CD4-positive, alpha-beta T cell treated with Interleukin-12 subunit alpha and Interleukin-12 subunit beta, for 1 hour (primary cell): ENCODE results near the gene FOSL2.

Experiments used
- DNase-seq: peaks from one replicate; pipeline ENCODE4 v3.0.0-alpha.2; 2020

Gene FOSL2

DNA sequence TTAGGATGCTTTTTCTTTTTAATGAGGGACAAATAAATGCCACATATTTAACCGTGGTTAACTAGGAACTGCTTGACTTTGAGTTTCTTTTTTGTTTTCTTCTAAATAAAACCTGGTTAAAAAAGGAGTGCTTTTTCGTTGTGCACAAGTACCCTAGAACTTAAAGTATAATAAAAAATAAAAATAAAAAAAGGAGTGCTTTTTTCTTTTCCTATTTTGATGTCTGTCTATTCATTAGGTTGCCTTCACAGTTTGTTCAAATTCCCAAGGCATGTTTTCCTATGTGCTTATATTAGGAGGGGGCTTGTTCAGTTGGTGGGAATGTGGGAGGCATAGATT is 4.4 kb downstream of the FOSL2 start:
- no peak for DNase-seq

DNA sequence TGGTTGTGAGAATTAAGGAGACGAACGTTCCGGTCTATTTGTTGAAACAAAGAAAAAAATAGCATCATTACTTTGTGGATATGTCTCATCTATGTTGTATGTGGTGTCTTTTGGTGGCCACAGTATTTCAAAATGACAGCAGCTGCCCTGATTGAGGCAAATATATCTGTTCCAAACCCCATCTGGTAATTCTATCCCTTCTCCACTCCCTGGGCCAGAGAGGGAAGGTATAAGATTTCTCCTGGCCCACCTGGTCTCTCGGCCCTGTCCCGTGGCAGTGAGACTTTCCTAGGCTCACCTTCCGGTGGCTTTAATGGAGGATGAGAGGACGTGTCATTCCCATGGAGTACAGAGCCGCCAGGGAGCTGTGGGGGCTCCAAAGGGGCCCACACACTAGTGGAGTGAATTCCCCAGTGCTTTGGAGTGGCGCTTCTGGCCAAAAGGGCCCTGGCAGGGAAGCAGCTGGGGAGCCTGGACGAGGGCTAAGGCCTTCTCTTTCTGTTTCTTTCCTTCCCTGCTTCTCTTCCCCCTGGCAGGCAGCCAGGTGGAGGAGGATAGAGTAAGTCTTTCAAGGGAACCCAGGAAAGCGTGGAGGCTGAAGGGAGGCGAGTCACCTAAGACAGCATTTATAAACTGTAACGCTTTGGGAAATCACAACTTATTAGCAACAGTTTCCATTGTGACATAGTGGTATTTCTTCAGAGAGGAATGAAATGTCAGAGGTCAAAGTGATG is 5.6 kb downstream of the FOSL2 start:
- DNase-seq, result no peak

DNA sequence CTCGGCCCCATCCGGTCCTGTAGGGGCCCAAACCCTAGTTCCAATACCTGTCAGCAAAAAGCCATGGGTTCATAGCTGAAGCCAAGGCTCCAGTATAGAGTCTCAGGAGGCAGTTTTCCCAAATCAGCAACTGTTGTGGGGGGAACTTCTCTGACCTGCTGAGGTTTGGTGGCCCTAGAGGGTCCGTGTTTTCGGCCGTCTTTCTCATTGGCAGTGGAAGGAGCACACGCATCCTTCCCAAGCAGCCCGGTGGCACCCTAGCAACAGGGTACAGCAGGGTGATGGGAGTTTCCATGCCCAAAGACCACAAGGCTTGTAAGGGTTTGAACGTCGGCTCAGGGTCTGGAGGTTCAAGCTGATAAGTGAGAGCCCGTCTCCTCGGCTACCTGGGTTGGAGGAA is 6.6 kb downstream of the FOSL2 start:
- DNase-seq, result no peak

DNA sequence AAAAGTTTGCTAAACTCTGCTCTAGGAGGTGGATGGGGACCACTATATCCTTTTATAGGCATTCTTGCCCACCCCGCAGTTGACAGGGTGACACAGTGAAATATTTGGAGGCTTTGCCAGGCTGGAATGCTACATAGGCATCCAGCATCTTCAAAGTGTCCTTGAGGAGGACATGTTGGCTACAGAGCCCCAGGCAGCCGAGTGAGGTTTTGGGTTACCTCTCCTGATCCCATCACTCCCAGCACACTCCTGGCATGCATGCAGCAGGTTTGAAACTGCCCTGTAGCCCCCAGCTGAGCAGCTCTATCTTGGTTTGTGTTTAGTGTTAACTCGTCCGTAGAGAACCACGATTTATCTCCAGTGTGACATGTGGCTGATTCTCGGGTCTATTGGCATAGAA is 7.3 kb downstream of the FOSL2 start:
- no peak for DNase-seq

DNA sequence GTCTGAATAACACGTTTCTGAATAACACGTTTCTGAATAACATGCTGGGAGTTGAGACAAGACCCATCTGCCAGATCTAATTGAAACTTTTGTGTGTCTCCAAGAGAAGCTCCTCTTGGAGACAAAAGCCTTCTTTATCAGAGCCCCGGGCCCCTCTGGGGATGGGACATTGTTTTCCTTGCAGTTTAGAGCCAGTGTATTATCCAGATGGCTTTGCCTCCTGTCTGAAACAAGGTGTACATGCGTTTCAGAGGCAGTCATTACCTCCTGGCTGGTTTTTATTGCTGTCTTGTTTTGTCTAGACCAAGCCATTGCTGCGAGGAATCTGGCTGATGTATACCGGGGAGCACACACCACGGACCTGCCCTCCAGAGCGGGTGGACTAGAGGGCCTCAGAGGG is 7.8 kb downstream of the FOSL2 start:
- no peak for DNase-seq

DNA sequence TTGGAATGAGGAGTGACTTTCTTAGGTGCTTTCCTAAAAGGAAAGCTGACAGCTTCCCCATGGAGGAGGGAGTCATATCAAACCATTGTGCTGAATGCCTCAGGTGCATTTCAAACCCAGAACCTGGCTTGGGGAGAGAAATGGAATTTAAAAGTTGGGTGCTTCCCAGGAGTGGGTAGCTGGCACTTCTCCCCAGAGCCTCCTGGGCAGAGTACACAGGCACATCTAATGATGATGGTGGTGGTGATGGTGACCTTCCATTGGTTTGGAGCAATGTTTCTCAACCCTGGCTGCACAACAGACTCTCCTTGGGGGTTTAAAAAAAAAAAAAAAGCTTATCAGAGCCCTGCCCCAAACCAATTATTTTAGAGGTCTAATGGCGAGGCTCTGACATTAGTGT is 8.3 kb downstream of the FOSL2 start:
- DNase-seq, result no peak

DNA sequence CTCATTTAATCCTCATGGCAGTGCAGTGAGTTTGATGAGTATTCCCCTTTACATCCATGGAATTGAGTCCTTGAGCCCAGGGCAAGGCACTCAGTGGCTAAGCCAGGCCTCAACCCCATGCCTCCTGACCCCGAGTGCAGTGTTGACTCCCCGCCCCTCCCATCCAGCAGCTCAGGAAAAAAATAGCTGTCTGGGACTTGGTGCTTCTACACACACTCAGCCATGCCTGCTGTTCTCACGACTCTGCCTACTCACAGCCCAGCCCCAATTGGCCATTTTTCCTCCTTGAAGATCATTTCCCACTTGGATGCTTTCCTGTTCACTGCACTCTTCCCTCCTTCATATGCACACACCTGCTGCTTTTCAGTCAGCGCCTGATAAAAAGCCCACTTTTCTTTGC is 8.8 kb downstream of the FOSL2 start:
- no peak for DNase-seq

DNA sequence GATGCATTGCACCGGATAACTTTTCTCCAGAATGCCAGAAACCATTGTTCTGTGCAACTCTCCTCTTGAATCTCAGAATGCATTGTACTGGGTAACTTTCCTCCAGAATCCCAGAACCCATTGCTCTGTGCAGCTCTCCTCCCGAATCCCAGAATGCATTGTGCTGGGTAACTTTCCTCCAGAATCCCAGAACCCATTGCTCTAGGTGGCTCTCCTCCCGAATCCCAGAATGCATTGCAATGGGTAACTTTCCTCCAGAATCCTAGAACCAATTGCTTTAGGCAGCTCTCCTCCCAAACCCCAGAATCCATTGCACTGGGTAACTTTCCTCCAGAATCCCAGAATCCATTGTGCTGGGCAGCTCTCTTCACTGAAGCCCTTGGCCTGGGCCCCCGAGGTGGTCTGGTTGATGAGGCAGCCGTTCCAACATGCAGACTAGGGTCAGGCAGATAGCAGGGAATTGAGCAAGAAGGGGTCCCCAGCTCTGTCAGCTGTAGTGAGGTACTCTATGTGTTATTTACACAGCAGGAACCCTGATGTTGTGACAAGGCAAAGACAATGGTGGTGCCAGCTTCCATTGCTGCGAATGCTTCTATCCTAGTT is 9.4 kb downstream of the FOSL2 start:
- no peak for DNase-seq

DNA sequence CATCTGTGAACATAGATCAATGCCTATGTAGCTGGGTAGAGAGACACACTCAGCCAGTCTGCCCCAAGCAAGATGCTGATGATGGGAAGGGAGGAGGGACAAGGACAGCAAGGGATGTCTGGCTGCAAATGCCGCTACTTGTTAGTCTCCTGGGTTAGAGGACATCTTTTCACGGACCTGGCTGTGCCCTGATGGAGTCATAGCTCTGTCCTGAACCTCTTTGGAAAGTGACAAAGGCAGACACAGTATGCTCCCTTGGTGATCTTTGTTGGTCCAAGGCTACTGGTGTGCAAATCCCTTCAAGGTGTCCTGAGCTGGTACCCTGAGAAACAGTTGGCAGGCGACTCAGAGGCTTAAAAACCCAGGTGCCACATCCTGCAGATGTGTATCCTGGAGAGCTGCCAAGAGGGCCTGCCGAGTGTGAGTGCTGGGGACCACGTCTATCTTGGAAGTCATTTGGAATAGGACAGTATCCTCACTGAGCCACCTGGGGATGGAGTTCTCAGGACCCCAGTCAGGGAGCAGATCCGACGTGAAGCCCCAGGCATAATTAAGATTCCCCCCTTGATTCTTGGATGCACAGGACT is 10.8 kb downstream of the FOSL2 start:
- no peak for DNase-seq

DNA sequence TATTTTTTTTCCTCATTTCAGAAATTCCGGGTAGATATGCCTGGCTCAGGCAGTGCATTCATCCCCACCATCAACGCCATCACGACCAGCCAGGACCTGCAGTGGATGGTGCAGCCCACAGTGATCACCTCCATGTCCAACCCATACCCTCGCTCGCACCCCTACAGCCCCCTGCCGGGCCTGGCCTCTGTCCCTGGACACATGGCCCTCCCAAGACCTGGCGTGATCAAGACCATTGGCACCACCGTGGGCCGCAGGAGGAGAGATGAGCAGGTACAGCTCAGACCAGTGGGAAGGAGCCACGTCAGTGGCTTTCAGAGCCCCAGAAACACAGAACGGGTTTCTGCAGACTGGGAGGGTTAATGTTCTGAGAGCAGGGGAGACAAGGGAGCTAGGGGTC is 11.4 kb downstream of the FOSL2 start:
- DNase-seq, result no peak

DNA sequence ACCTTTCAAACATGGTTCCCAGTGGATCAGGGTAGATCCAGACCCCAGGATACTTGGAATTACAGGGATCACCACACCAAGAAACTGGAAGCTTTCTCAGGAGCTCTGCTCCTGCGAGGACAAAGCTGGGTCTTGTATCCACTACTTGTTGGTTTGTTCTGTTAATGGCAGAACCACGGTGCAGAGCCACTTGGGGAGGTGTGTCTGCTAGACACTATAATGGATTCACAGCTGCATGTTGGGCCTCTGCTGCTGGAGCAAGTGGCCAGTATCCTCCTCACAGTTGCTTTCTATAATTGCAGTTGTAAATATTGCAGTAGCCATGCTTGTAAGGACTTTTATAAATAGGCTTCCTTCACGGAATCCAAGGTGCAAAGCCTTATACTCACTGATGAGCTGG is 12.9 kb downstream of the FOSL2 start:
- DNase-seq, result no peak

DNA sequence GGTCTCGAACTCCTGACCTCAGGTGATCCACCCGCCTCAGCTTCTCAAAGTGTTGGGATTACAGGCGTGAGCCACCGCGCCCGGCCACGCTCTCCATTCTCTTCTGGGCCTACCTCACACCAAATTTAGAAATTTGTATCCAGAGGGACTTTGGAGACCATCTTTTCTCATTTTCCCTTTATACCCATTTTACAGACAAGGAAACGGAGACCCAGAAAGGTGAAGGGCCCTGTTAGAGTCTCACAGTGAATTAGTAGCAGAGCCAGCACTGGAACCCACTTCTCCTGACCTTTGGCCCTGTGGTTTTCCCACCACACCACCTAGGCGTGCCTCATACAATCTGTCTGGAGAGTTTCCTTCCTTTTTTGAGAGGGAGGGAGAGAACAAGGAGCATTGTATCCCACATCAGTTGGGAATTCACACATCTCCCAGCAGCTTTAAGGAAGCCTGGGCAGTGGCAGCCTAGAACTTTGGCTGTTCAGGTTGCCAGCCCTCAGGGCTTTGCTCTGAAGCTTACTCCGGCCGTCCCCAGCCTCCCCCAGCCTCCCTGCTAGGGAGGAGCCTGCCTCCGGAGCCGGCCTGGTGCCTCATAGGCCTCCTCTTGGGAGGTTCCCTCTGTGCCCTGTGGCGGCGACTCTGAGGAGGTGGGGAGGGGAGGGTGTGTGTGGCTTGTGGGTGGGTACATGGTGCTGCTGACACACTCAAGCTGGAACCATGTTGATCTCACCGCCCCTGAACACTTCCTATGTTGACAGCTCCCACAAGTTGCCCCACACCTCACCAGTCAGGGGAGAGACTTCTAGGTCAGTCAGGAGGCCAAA is 13.8 kb downstream of the FOSL2 start:
- peak; percentile 79 for DNase-seq

DNA sequence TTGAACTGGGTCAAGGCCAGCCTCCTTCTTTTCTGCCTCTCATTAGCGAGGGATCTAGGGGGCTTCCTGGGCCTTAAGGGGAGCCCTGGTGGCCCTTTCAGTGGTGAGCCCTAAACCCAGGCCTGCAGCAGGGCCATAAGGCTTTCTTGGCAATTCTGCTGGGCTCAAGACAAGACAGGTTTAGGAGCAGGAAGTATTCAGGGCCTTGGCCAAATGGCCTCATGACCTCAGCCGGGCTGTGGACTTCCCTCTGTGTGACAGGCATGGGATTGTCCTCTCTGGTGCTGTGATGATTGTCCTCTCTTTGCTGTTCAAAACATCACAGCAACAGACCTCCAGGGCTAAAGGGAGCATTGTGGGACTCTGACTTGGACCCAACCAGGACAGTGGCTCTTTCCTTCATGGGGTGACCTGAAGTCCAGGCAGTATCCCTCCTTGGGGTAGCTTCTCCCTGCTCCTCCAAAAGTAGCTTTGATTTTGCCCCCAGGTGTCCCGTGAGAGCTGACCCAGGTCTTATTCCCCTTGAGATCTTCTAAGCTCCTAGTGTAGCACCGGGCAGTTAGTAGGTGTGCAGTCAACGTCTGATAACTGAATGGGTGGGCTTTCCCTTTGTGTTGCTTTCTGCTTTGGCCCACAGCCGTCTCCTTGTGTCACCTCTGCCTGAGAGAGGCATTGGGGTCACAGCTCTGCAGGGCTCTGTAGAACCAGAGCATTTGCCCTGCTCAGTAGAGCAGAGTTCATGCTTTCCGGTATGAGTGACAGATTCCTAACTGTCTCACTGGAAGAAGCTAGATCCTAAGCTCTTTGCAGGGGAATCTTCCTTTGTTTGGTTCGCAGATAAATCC is 14.7 kb downstream of the FOSL2 start:
- no peak for DNase-seq

DNA sequence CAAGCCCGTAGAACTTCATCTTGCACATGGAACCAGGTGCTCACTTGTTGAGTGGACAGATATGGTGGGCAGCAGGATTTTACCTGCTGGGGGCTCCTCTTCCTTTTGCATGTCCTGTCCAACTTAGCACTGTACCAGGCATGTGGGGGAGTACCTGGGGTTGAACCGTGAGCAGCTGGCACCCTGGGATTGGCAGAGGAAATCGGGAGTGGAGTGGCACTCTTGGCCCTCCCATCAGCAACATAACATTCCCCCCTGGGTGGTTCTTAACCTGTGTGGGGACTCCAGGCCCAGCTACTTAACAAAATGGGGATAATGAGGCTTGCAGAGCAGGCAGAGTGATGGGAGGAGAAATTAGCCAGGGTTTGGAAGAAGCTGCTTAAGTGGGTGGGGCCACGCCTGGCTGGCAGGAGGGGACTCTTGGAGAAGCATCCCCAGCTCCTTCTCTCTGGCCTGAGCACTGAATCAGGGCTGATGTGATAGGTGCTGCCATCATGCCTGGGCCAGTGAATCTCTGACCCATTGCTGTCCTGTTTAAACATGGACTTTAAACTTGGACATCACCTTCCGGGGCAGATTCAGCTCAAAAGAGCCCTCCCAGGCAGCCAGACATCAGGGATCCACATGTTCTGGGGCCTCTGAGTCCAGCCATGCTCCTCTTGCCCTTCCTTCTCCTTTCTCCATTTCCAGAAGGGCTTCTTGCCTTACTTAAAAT is 15.5 kb downstream of the FOSL2 start:
- DNase-seq, result no peak

DNA sequence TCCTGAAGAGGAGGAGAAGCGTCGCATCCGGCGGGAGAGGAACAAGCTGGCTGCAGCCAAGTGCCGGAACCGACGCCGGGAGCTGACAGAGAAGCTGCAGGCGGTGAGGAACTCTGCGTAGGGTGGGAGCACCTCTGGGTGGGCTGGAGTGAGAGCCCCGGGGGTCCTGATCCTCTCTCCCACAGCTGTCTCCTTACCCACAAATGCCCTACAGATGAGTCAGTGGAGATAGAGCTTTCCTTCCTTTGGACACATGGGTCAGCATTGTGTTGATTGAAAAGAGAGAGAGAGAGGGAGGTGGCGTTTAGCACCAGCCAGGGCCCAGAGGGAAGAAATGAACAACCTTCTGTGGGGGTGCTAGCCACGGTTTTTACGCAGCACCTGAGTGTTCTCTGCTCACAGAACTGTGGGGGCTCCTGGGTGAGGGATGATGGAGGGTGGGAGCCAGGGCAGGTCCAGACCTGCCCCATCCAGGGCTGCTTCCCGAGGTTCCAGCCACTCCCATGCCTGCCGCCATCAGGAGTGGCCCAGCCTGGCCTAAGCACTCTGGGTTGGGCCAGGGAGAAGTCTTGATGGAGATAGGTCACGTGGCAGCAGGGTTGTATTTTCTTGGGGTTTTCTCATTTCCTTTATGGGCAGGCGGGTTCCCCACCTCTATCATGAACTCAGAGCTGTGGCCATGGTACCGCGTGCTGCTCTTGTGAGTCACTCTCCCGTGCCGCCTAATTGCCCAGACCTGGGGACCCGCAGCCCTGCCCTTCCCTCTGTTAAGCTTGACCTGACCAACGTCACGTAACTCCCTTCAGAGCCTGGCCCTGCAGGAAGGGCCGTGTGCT is 16.3 kb downstream of the FOSL2 start:
- peak; percentile 81 for DNase-seq

DNA sequence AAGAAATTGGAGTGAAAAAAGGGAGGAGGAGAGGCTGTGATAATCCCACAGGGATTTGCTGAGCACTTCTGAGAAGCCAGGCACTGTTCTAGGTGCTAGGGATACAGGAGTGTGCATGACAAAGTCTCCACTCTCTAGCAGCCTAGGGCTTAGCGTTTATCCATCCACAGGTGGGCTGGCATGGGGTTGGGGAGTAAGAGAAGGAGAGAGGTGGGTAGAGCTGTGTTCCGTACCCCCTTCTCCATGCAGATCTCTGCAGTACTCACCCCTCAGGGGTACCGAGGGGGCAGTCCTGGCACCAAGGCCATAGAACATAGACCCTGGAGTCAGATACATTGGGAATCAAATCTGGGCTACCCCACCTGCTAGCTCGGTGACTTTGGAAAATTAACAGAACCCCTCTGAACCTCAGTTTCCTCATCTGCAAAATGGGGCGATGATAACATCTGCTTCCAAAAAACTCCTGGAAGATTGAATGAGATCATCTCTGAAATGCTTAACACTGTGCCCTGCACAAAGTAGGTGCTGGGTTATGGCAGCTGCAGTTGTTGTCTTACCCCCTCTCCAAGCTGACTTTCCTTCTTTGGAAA is 18.6 kb downstream of the FOSL2 start:
- DNase-seq, result no peak

DNA sequence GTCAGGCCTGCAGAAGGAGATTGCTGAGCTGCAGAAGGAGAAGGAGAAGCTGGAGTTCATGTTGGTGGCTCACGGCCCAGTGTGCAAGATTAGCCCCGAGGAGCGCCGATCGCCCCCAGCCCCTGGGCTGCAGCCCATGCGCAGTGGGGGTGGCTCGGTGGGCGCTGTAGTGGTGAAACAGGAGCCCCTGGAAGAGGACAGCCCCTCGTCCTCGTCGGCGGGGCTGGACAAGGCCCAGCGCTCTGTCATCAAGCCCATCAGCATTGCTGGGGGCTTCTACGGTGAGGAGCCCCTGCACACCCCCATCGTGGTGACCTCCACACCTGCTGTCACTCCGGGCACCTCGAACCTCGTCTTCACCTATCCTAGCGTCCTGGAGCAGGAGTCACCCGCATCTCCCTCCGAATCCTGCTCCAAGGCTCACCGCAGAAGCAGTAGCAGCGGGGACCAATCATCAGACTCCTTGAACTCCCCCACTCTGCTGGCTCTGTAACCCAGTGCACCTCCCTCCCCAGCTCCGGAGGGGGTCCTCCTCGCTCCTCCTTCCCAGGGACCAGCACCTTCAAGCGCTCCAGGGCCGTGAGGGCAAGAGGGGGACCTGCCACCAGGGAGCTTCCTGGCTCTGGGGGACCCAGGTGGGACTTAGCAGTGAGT is 19.4 kb downstream of the FOSL2 start:
- DNase-seq, result no peak

DNA sequence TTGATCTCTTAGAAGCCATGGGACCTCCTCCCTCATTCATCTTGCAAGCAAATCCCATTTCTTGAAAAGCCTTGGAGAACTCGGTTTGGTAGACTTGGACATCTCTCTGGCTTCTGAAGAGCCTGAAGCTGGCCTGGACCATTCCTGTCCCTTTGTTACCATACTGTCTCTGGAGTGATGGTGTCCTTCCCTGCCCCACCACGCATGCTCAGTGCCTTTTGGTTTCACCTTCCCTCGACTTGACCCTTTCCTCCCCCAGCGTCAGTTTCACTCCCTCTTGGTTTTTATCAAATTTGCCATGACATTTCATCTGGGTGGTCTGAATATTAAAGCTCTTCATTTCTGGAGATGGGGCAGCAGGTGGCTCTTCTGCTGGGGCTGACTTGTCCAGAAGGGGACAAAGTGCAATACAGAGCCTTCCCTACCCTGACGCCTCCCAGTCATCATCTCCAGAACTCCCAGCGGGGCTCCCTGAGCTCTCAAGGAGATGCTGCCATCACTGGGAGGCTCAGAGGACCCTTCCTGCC is 20.0 kb downstream of the FOSL2 start:
- no peak for DNase-seq

DNA sequence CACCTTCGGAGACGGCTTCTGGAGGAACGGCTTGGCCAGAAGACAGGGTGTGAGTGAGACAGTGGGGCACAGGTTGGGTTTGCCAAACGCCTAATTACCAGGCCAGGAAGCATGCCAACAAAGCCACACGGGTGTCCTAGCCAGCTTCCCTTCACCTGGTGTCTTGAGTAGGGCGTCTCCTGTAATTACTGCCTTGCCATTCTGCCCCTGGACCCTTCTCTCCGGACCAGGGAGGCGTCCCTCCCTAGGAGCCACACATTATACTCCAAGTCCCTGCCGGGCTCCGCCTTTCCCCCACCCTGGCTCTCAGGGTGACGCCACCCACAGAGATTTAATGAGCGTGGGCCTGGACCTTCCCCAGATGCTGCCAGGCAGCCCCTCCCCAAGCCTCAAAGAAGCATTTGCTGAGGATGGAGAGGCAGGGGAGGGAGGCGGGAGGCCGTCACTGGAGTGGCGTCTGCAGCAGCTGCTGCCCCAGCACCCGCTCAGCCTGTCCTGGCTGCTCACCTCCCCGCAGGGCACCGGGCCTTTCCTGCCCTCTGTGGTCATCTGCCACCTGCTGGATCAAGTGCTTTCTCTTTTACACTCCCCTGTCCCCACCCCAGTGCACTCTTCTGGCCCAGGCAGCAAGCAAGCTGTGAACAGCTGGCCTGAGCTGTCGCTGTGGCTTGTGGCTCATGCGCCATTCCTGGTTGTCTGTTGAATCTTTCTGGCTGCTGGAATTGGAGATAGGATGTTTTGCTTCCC is 20.7 kb downstream of the FOSL2 start:
- DNase-seq, result no peak
